Sigmoid colon (tissue), 3 donors: ENCODE data around the gene SHANK1.

Experiments
- CTCF ChIP-seq, 4 experiments: fragments of 450-650 bp in 3 of 4; fragments of 200-600 bp in 1 of 4; IDR thresholded peaks; one replicate each; pipeline ENCODE4 v1.5.1; 2016 to 2019; ENCODE audit warnings: antibody characterized with exemption in 4 of 4, mild to moderate bottlenecking in 3 of 4, moderate library complexity in 2 of 4
- POLR2A ChIP-seq, 2 donors: fragments of 450-650 bp; IDR thresholded peaks; one replicate each; pipeline ENCODE4 v1.6.1; 2016; ENCODE audit warnings: antibody characterized with exemption in 2 of 2, mild to moderate bottlenecking in 2 of 2, moderate library complexity in 2 of 2

- TF ChIP-seq POLR2A (IDR thresholded peaks at IDR 0.05): no peak
- TF ChIP-seq CTCF (IDR thresholded peaks at IDR 0.05): no peak
Observed at GRCh38 chr19:50741179-50741933, 21.8 kb upstream of the SHANK1 start.
